Stimulated activated CD4-positive, alpha-beta T cell treated with anti-CD3 and anti-CD28 coated beads, Interleukin-1b, Interleukin-23, amount 100 ng/mL, for 48 hours (primary cell): ENCODE measurements around the gene GLT6D1.
"Not testable (repeated sequence)": the region's sequence is repeated elsewhere in the genome, so short reads cannot be mapped to it uniquely, and the experiment has no call there.

Experiments
- DNase-seq: peaks from one replicate; pipeline ENCODE4 v3.0.0-alpha.2; 2020

GLT6D1 gene

GRCh38 chr9:135664801-135665794 is 25.8 kb upstream of the GLT6D1 start:
- no peak for DNase-seq

- no peak for DNase-seq
These were observed 24.9 kb upstream of the GLT6D1 start for GRCh38 chr9:135664266-135664665.

- DNase-seq = no peak
These were observed 24.5 kb upstream of the GLT6D1 start for GRCh38 chr9:135663857-135664256.

- no peak for DNase-seq
These were observed 24.1 kb upstream of the GLT6D1 start for GRCh38 chr9:135663451-135663770.

GRCh38 chr9:135662758-135663450 is 23.6 kb upstream of the GLT6D1 start, which contains the start of gene LCN9:
Gene LCN9 (plus strand): TSS chr9:135663309. CDS start chr9:135663322, 13 bp downstream.
- no peak for DNase-seq

- DNase-seq = no peak
These were observed 22.6 kb upstream of the GLT6D1 start for GRCh38 chr9:135661816-135662560.

- no peak for DNase-seq
These were observed 21.1 kb upstream of the GLT6D1 start for GRCh38 chr9:135660407-135660806.

GRCh38 chr9:135659252-135659651 is 19.9 kb upstream of the GLT6D1 start:
- DNase-seq = no peak

GRCh38 chr9:135657416-135657815 is 18.1 kb upstream of the GLT6D1 start:
- DNase-seq = no peak

- no peak for DNase-seq
These were observed 16.0 kb upstream of the GLT6D1 start for GRCh38 chr9:135655317-135655716.

GRCh38 chr9:135650408-135650807 is 11.1 kb upstream of the GLT6D1 start:
- DNase-seq = no peak

- no peak for DNase-seq
These were observed 10.2 kb upstream of the GLT6D1 start for GRCh38 chr9:135649508-135649907.

GRCh38 chr9:135648494-135649410 is 9.4 kb upstream of the GLT6D1 start:
- DNase-seq = no peak

GRCh38 chr9:135647884-135648283 is 8.5 kb upstream of the GLT6D1 start:
- no peak for DNase-seq

GRCh38 chr9:135644631-135645218 is 5.4 kb upstream of the GLT6D1 start:
- DNase-seq = no peak

- no peak for DNase-seq
These were observed 2.4 kb upstream of the GLT6D1 start for GRCh38 chr9:135641745-135642144.

GRCh38 chr9:135641047-135641446 is 1.7 kb upstream of the GLT6D1 start:
- DNase-seq = no peak

- DNase-seq = not testable (repeated sequence)
These were observed 2.3 kb downstream of the GLT6D1 start for GRCh38 chr9:135636930-135637530.

- DNase-seq = no peak
These were observed 6.5 kb downstream of the GLT6D1 start for GRCh38 chr9:135632841-135633240.

- no peak for DNase-seq
These were observed 15.1 kb downstream of the GLT6D1 start for GRCh38 chr9:135624282-135624681.

- DNase-seq = no peak
These were observed 16.8 kb downstream of the GLT6D1 start for GRCh38 chr9:135622415-135623020.
